Measurements from ENCODE around the gene NLRP13.

NLRP13 gene

GRCh38 chr19:55901369-55902079 is 30.6 kb downstream of the NLRP13 start:
- Histone ChIP-seq H3K36me3 (no peaks in the 10 kb centered on the region), H3K4me1 (ENCODE audit: control insufficient read depth in 1 of 2, insufficient read depth in 1 of 2, low read depth in 1 of 2, low read length in 1 of 2) (no peaks in the 10 kb centered on the region), H3K9me3 (no peaks in the 10 kb centered on the region)

GRCh38 chr19:55898911-55899310 is 33.2 kb downstream of the NLRP13 start:
- TF ChIP-seq CTCF (IDR thresholded peaks at IDR 0.05) = no peak
- no peaks in the 10 kb centered on the region for H3K4me1 ChIP-seq (ENCODE audit: control insufficient read depth in 1 of 2, insufficient read depth in 1 of 2, low read depth in 1 of 2, low read length in 1 of 2)
- H3K36me3 ChIP-seq = no peaks in the 10 kb centered on the region
- H3K9me3 ChIP-seq = no peaks in the 10 kb centered on the region
- no peaks in the 10 kb centered on the region for H3K27me3 ChIP-seq
- no peak overlapping the region for H3K4me3 ChIP-seq (ENCODE audit: low read depth in 1 of 2, low read length in 1 of 2)
- H3K27ac ChIP-seq = no peak overlapping the region

More at GRCh38 chr19:55901369-55902079, 30.6 kb downstream of the NLRP13 start:
- no peak for TF ChIP-seq CTCF (IDR thresholded peaks at IDR 0.05)
- Histone ChIP-seq H3K27ac (no peak overlapping the region), H3K27me3 (no peaks in the 10 kb centered on the region), H3K4me3 (ENCODE audit: low read depth in 1 of 2, low read length in 1 of 2) (no peak overlapping the region)

GRCh38 chr19:55882626-55883025 is 49.5 kb downstream of the NLRP13 start:
- Histone ChIP-seq H3K27me3 (no peaks in the 10 kb centered on the region), H3K36me3 (no peaks in the 10 kb centered on the region), H3K4me3 (ENCODE audit: low read depth in 1 of 2, low read length in 1 of 2) (no peak overlapping the region), H3K4me1 (ENCODE audit: control insufficient read depth in 1 of 2, insufficient read depth in 1 of 2, low read depth in 1 of 2, low read length in 1 of 2) (no peaks in the 10 kb centered on the region), H3K9me3 (peaks cover 6% of the 10 kb centered on the region), H3K27ac (no peak overlapping the region)
- no peak for TF ChIP-seq CTCF (IDR thresholded peaks at IDR 0.05)

GRCh38 chr19:55877211-55877610 is 54.9 kb downstream of the NLRP13 start:
- H3K27ac ChIP-seq = no peak overlapping the region
- no peak for TF ChIP-seq CTCF (IDR thresholded peaks at IDR 0.05)
- peaks cover 3% of the 10 kb centered on the region for H3K9me3 ChIP-seq
- no peak overlapping the region for H3K4me3 ChIP-seq (ENCODE audit: low read depth in 1 of 2, low read length in 1 of 2)
- H3K36me3 ChIP-seq = no peaks in the 10 kb centered on the region
- no peaks in the 10 kb centered on the region for H3K4me1 ChIP-seq (ENCODE audit: control insufficient read depth in 1 of 2, insufficient read depth in 1 of 2, low read depth in 1 of 2, low read length in 1 of 2)
- H3K27me3 ChIP-seq = no peaks in the 10 kb centered on the region

GRCh38 chr19:55870736-55871135 is 61.4 kb downstream of the NLRP13 start:
- Histone ChIP-seq H3K4me3 (ENCODE audit: low read depth in 1 of 2, low read length in 1 of 2) (no peak overlapping the region), H3K9me3 (peaks cover 10% of the 10 kb centered on the region), H3K4me1 (ENCODE audit: control insufficient read depth in 1 of 2, insufficient read depth in 1 of 2, low read depth in 1 of 2, low read length in 1 of 2) (no peaks in the 10 kb centered on the region), H3K36me3 (no peaks in the 10 kb centered on the region), H3K27me3 (no peaks in the 10 kb centered on the region), H3K27ac (no peak overlapping the region)
- no peak for TF ChIP-seq CTCF (IDR thresholded peaks at IDR 0.05)
